K562 (cell line): Measurements from ENCODE around the gene MYO3B. TPM values are rescaled to one million over a fixed set of nuclear protein-coding genes. Genes with fewer than 3 reads are reported as not detected.

ENCODE experiments used
- ATAC-seq: fragments of 200-7000 bp; cut with Tn5 transposase; 3 replicates; pipeline ENCODE4 v1.9.1; 2020; ENCODE audit warnings: moderate library complexity
- BruUV-seq: library from RNA; stranded (reverse); fragments of 400-500 nt; replicated peaks from 2 replicates; lab custom pipeline; 2021; lab: Mats Ljungman, UMichigan
- CTCF ChIA-PET: fragments of 300-600 bp; formaldehyde crosslinking; extraction: SDS; loops from one replicate; lab custom pipeline; 2021; ENCODE audit warnings: low intra/inter-chr PET ratio; lab: Yijun Ruan, JAX
- POLR2A ChIA-PET: fragments of 300-600, 350-650 bp; sonication (Branson Sonifier 250); formaldehyde crosslinking; extraction: SDS; loops from one replicate; lab custom pipeline; 2021; ENCODE audit warnings: antibody characterized with exemption, inconsistent platforms; lab: Yijun Ruan, JAX
- DNase-seq, 4 experiments: peaks; one replicate each; pipeline versions ENCODE4 v3.0.0 to v3.0.0-alpha.2; 2011 to 2018; ENCODE audit warnings: low spot score in 3 of 4, mixed read lengths in 3 of 4; ENCODE audit errors: extremely low read depth in 1 of 4
- FAIRE-seq: peaks from 2 replicates; lab custom pipeline; 2011; peaks lifted over from hg19 to GRCh38; lab: Jason Lieb, UNC
- H2AFZ ChIP-seq: 2 replicates; pipeline ENCODE4 v1.6.0; 2011; ENCODE audit warnings: low read depth, low read length, control low read depth, inconsistent platforms
- H3K27ac ChIP-seq: fragments of 200-600 bp; 3 replicates; pipeline ENCODE4 v1.8.0; 2011; ENCODE audit warnings: low read depth, mild to moderate bottlenecking, control low read depth, inconsistent platforms, low read length, moderate library complexity, mixed read lengths; ENCODE audit errors: extremely low read depth
- H3K27me3 ChIP-seq, 2 experiments: fragments of 300-600 bp in 1 of 2; 2 replicates in 1 of 2; 3 replicates in 1 of 2; pipeline versions ENCODE4 v1.6.0 to v1.8.0; 2011; ENCODE audit warnings: inconsistent platforms in 2 of 2, low read length in 2 of 2, mild to moderate bottlenecking in 1 of 2, mixed read lengths in 1 of 2, moderate library complexity in 1 of 2; ENCODE audit not compliant: control insufficient read depth in 2 of 2, insufficient read depth in 2 of 2
- H3K36me3 ChIP-seq: fragments of 300-600 bp; 3 replicates; pipeline ENCODE4 v1.8.0; 2011; ENCODE audit warnings: mild to moderate bottlenecking, low read length, inconsistent platforms; ENCODE audit not compliant: control insufficient read depth, insufficient read depth
- H3K4me1 ChIP-seq, 2 experiments: fragments of 200-600 bp in 1 of 2; replicated peaks in 1 of 2; 2 replicates in 1 of 2; 3 replicates in 1 of 2; pipeline versions ENCODE4 v1.5.1 to v1.8.0; 2011; ENCODE audit warnings: inconsistent platforms in 2 of 2, low read length in 2 of 2, mild to moderate bottlenecking in 1 of 2, mixed read lengths in 1 of 2, moderate library complexity in 1 of 2; ENCODE audit not compliant: control insufficient read depth in 2 of 2, insufficient read depth in 2 of 2
- H3K4me2 ChIP-seq: 2 replicates; pipeline ENCODE4 v1.6.1; 2011; ENCODE audit warnings: low read length, control low read depth, inconsistent platforms, mixed read lengths; ENCODE audit not compliant: insufficient read depth
- H3K4me3 ChIP-seq: fragments of 200-600 bp; sonication (generic), shearing (Covaris generic); 2 replicates; pipeline ENCODE4 v1.5.1; 2016; ENCODE audit warnings: control low read depth, inconsistent platforms
- H3K79me2 ChIP-seq: fragments of 200-600 bp; 3 replicates; pipeline ENCODE4 v1.8.0; 2011; ENCODE audit warnings: low read length, inconsistent platforms; ENCODE audit not compliant: control insufficient read depth, insufficient read depth
- H3K9ac ChIP-seq, 2 experiments: 2 replicates each; pipeline versions ENCODE4 v1.6.0 to v1.6.1; 2011; ENCODE audit warnings: low read depth in 2 of 2, low read length in 2 of 2, control low read depth in 1 of 2, inconsistent platforms in 1 of 2, mild to moderate bottlenecking in 1 of 2, mixed read lengths in 1 of 2; ENCODE audit not compliant: insufficient read depth in 1 of 2
- H3K9me1 ChIP-seq: one replicate; pipeline ENCODE4 v1.6.0; 2011; ENCODE audit warnings: inconsistent platforms, mild to moderate bottlenecking, low read length, moderate library complexity; ENCODE audit not compliant: control insufficient read depth, insufficient read depth
- H3K9me3 ChIP-seq: replicated peaks from 2 replicates; pipeline ENCODE4 v1.5.1; 2011; ENCODE audit warnings: low read depth, low read length, inconsistent platforms; ENCODE audit not compliant: control insufficient read depth, insufficient read depth
- H4K20me1 ChIP-seq: replicated peaks from 2 replicates; pipeline ENCODE4 v1.6.1; 2011; ENCODE audit warnings: low read length, inconsistent platforms, mixed read lengths; ENCODE audit not compliant: control insufficient read depth, insufficient read depth
- AFF4 ChIP-seq: sonication (generic); formaldehyde crosslinking; IDR thresholded peaks from 2 replicates; pipeline ENCODE4 v1.8.0; 2023; ENCODE audit warnings: mild to moderate bottlenecking, missing genetic modification reagents
- ELF4 ChIP-seq: fragments of 450-650 bp; formaldehyde crosslinking; IDR thresholded peaks from 2 replicates; pipeline ENCODE4 v1.4.0; 2022; ENCODE audit warnings: missing genetic modification characterization
- NR1H2 ChIP-seq: sonication (generic); formaldehyde crosslinking; IDR thresholded peaks from 2 replicates; pipeline ENCODE4 v1.4.0; 2020; ENCODE audit warnings: mild to moderate bottlenecking, missing genetic modification reagents
- PURB ChIP-seq: sonication (generic); formaldehyde crosslinking; IDR thresholded peaks from 2 replicates; pipeline ENCODE4 v1.9.0; 2021; ENCODE audit warnings: low read depth, mild to moderate bottlenecking, missing genetic modification reagents
- YY1 ChIP-seq, 3 experiments: IDR thresholded peaks; 2 replicates each; pipeline ENCODE4 v1.6.1; 2011; ENCODE audit warnings: low read length in 2 of 3, mild to moderate bottlenecking in 2 of 3, moderate library complexity in 2 of 3, borderline replicate concordance in 1 of 3, control low read depth in 1 of 3, low read depth in 1 of 3; ENCODE audit not compliant: insufficient read depth in 3 of 3, insufficient replicate concordance in 2 of 3, control insufficient read depth in 1 of 3, insufficient read length in 1 of 3; ENCODE audit errors: extremely low read depth in 1 of 3
- ZNF12 ChIP-seq: sonication (generic); formaldehyde crosslinking; IDR thresholded peaks from 2 replicates; pipeline ENCODE4 v1.4.0; 2020; ENCODE audit warnings: mild to moderate bottlenecking, missing genetic modification reagents
- WGBS: fragments of 100-300 bp; shearing (Covaris generic); methylation state at CpG from one replicate; pipeline ENCODE4 v1.1.6; 2016; ENCODE audit warnings: low coverage, mixed read lengths; ENCODE audit not compliant: insufficient coverage; ENCODE audit errors: missing lambda C conversion rate; 5-methylcytosine and 5-hydroxymethylcytosine counted together
- in situ Hi-C: fragments of 300-500 bp; cut with MboI; formaldehyde crosslinking; loops from 4 replicates; pipeline ENCODE4 v1.15.0; 2018; ENCODE audit warnings: inconsistent platforms, mixed read lengths
- intact Hi-C: fragments of 100-400 bp; cut with micrococcal nuclease; formaldehyde crosslinking; loops from 2 replicates; pipeline ENCODE4 v1.14.2; 2022
- polyA plus RNA-seq, 8 experiments: library from polyadenylated mRNA; depleted of rRNA in 4 of 8; stranded (reverse) in 5 of 8; unstranded in 3 of 8; fragments of >200 nt; fragmentation: Nextera tagmentation in 2 of 8; fragmentation: Illumina TruSeq in 1 of 8; extraction: Ambion mirVana in 2 of 8; extraction: Trizol in 1 of 8; gene quantifications; 2 replicates each; pipeline versions ENCODE4 v1.2.1 to v1.2.3, GENCODE V29; 2011 to 2014; ENCODE audit warnings: inconsistent platforms in 1 of 8, missing spikeins in 1 of 8
- total RNA-seq, 7 experiments: library from RNA; depleted of rRNA in 6 of 7; stranded (reverse); fragments of >200 nt in 6 of 7; fragmentation: Illumina TruSeq in 2 of 7; extraction: Trizol in 2 of 7; gene quantifications; 2 replicates each; pipeline versions ENCODE4 v1.2.1 to v1.2.3, GENCODE V29; 2011 to 2021; ENCODE audit warnings: low replicate concordance in 1 of 7
- TF ChIP-seq, protein P1 (sequence below), 2 experiments: fragments of 450-650 bp; IDR thresholded peaks; 2 replicates each; pipeline ENCODE4 v1.6.1; 2016

MYO3B gene
- total and polyA plus RNA-seq, 9 of the 15 experiments (the other 6 are each of a cell fraction or from before 2014, with no cell fraction given), result 2.7 to 6.5 (median 3.6) TPM

GRCh38 chr2:170247333-170247732, 69.4 kb downstream of the MYO3B start:
- CTCF ChIA-PET, result no interaction called here
- H3K4me1 ChIP-seq, result peaks cover 11 to 66% of the 10 kb centered on the region in 2 experiments; a peak in 4 of 5 replicates
- no TSS peak for BruUV-seq
- H3K36me3 ChIP-seq, result no peaks in the 10 kb centered on the region
- TF ChIP-seq ZNF12 (CRISPR knock-in tag) (peak; percentile 97), ELF4 (no peak)
- TF ChIP-seq, all 486 proteins: peak for 1
- H3K4me2 ChIP-seq, result no peak overlapping the region
- no peak overlapping the region for H2AFZ ChIP-seq
- 75% methylated on average over 3 of the region's 3 CpGs for WGBS
- ATAC-seq, result no peak
- no peaks in the 10 kb centered on the region for H3K79me2 ChIP-seq
- POLR2A ChIA-PET, result interaction anchor here (0.5 to 1.2 kb wide), 5 partner anchors 10 to 37 kb away, joined by 4 read pairs; no protein-coding TSS in a partner anchor
- no peak overlapping the region for H3K4me3 ChIP-seq
- FAIRE-seq, result no peak
- no peak for DNase-seq
- H3K27ac ChIP-seq, result no peak overlapping the region; the same call in 2 of the 3 replicates
- no peaks in the 10 kb centered on the region for H4K20me1 ChIP-seq
- H3K9me1 ChIP-seq, result no peaks in the 10 kb centered on the region
- intact Hi-C loops, result no loop called here
- in situ Hi-C loops, result no loop called here
- H3K9me3 ChIP-seq, result peaks cover 7% of the 10 kb centered on the region
- H3K9ac ChIP-seq, result no peak overlapping the region
- H3K27me3 ChIP-seq, result no peaks in the 10 kb centered on the region

GRCh38 chr2:170247882-170248393, 70.0 kb downstream of the MYO3B start:
- in situ Hi-C loops, result no loop called here
- H4K20me1 ChIP-seq, result no peaks in the 10 kb centered on the region
- intact Hi-C loops, result no loop called here
- H3K27ac ChIP-seq, result peak overlapping the region; percentile 6; the same call in 2 of the 3 replicates
- no TSS peak for BruUV-seq
- DNase-seq, result peak; percentile 40 to 79 (median 61)
- H3K27me3 ChIP-seq, result no peaks in the 10 kb centered on the region
- peak; percentile 52 for ATAC-seq
- no peak overlapping the region for H3K9ac ChIP-seq
- WGBS, result 5% methylated on average over 1 of the region's 1 CpG
- no peak overlapping the region for H3K4me2 ChIP-seq
- ChIA-PET POLR2A (interaction anchor here (0.5 to 1.5 kb wide), 6 partner anchors 10 to 612 kb away, joined by 3 to 4 read pairs (median 4); no protein-coding TSS in a partner anchor), CTCF (no interaction called here)
- no peak overlapping the region for H3K4me3 ChIP-seq
- no peaks in the 10 kb centered on the region for H3K9me1 ChIP-seq
- no peaks in the 10 kb centered on the region for H3K36me3 ChIP-seq
- H2AFZ ChIP-seq, result peak overlapping the region; percentile 63
- peaks cover 11 to 66% of the 10 kb centered on the region in 2 experiments; a peak in 4 of 5 replicates for H3K4me1 ChIP-seq
- peak; percentile 65 for FAIRE-seq
- peaks cover 9% of the 10 kb centered on the region for H3K9me3 ChIP-seq
- H3K79me2 ChIP-seq, result no peaks in the 10 kb centered on the region
- TF ChIP-seq AFF4 (CRISPR knock-in tag) (no peak), NR1H2 (CRISPR knock-in tag) (no peak), PURB (CRISPR knock-in tag) (no peak), YY1 (IDR thresholded peaks at IDR 0.05; ENCODE audit: borderline replicate concordance in 1 of 3, control insufficient read depth in 1 of 3, extremely low read depth in 1 of 3, insufficient read depth in 3 of 3, insufficient read length in 1 of 3, insufficient replicate concordance in 2 of 3, low read depth in 1 of 3, low read length in 2 of 3) (no peak)
- TF ChIP-seq, protein P1, sequence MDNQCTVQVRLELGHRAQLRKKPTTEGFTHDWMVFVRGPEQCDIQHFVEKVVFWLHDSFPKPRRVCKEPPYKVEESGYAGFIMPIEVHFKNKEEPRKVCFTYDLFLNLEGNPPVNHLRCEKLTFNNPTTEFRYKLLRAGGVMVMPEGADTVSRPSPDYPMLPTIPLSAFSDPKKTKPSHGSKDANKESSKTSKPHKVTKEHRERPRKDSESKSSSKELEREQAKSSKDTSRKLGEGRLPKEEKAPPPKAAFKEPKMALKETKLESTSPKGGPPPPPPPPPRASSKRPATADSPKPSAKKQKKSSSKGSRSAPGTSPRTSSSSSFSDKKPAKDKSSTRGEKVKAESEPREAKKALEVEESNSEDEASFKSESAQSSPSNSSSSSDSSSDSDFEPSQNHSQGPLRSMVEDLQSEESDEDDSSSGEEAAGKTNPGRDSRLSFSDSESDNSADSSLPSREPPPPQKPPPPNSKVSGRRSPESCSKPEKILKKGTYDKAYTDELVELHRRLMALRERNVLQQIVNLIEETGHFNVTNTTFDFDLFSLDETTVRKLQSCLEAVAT (IDR thresholded peaks at IDR 0.05), result no peak
